HG02678 (cell line): Measurements from ENCODE around the gene ZNF81.
"Not testable (repeated sequence)": the region's sequence is repeated elsewhere in the genome, so short reads cannot be mapped to it uniquely, and the experiment has no call there.

Experiments
- ATAC-seq: cut with Tn5 transposase; IDR thresholded peaks from one replicate; pipeline ENCODE4 v1.9.1; 2021; ENCODE audit warnings: mild to moderate bottlenecking, moderate library complexity; ENCODE audit not compliant: unreplicated experiment

ZNF81 gene

DNA sequence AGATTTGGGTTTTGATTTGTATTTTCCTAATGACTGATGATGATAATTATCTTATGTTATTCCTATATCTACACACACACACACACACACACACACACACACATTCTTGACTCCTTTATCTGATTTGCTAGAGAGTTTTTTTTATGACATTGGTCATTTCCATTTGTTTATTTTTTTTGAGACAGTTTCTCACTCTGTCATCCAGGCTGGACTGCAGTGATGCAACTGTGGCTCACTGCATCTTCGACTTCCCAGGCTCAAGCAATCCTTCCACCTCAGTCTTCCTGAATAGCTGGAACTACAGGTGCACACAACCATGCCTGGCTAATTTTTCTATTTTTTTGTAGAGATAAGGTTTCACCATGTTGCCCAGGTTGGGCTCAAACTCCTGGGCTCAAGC lies 6.7 kb downstream of the ZNF81 start:
- ATAC-seq, result no peak

- no peak for ATAC-seq
Measured at GRCh38 chrX:47844117-47844516, 7.4 kb downstream of the ZNF81 start.

GRCh38 chrX:47846040-47846439 lies 9.3 kb downstream of the ZNF81 start:
- no peak for ATAC-seq

- ATAC-seq, result no peak
Measured at GRCh38 chrX:47849778-47850177, 13.1 kb downstream of the ZNF81 start.

DNA sequence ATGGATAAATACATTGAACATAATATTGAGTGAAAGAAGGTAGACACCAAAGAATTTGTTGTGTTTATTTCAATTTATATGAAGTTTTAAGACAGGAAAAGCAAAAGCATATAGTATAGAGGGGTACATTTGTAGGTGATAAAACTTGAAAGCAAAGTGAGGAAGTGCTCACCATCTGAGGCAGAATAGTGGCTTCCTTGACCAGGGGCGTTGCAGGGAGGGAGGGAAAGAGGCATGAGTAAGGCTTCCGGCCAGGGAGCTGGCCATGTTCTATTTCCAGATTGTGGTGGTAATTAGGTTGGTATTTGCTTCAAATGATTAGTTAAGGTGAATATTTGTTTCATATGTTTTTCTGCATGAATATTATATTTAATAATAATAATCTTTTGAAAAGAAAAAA lies 13.7 kb downstream of the ZNF81 start:
- not testable (repeated sequence) for ATAC-seq

DNA sequence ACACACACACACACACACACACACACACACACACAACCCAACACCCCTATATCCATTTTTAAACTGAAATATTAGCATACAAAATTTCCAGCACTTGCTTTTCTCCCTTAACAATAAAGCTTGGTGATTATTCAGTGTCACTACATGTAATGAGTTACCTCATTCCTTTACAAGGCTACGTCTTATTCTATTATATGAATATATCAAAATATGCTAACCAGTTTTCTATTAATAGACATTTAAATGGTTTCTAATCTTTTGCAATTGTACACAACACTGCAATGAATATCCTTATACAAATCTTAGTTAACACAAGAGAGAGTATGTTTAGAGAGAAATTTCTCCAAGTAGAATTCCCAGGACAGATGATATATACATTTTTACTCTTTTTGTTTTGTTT lies 14.2 kb downstream of the ZNF81 start:
- no peak for ATAC-seq

- no peak for ATAC-seq
Measured at GRCh38 chrX:47854474-47854873, 17.8 kb downstream of the ZNF81 start.

DNA sequence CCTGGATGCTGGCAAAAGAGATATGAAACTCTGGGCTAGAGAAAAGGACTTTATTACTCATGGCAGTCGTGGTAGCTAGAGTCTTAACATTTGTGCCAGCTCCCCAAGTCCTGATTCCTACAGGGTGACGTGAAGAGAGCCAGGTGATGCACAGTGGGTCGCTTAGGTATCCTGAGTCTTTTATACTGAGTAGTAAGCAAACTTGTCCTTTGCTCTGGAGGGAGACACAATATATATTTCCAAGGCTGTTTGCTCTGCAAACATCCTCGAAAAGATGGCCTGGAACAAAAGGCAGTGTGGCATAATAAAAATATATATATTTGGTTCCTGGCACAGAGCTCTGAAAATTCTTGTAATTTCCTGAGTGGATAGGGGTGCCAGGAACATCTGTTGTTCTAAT lies 23.0 kb downstream of the ZNF81 start:
- ATAC-seq, result no peak

- ATAC-seq, result no peak
Measured at GRCh38 chrX:47862680-47863079, 26.0 kb downstream of the ZNF81 start.

GRCh38 chrX:47863187-47863586 lies 26.5 kb downstream of the ZNF81 start:
- no peak for ATAC-seq

DNA sequence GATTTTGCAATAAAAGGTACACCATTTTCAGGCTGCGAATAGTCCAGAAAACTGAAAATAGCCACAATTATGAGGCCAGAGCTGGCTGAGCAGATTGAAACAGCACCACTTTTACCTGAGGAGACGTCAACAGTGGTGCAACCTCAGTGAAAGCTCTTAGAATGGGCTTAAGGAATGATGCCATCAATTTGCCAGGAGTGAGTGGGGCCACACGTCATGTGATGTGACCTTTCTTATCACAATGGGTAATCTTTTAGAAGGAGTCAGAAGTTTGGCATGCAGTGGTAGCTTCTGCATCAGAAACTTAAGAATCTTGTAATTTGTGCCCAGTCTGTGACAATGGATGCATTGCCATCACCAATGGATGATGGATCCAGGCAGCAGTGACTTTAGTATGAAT lies 27.6 kb downstream of the ZNF81 start:
- no peak for ATAC-seq

DNA sequence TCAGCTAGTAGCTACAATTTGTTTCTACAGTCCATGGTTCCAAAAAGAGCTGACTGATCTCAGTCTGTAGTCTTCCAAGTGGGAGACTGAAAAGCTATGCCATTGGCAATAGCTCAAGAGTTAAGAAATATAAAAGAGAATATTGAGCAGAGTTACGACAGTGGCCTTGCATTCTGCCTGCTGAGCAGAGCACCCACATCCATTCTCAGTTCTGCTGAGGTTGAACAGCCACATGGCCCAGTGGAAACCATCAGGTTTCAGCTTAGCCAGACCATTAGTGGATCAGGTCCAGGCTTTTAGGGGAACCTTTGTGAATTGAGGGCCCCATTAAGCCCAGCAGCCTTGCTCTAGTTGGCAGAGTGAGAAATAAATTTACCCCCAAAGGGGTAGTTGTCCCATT lies 28.1 kb downstream of the ZNF81 start:
- no peak for ATAC-seq

- ATAC-seq, result no peak
Measured at GRCh38 chrX:47873123-47873522, 36.4 kb downstream of the ZNF81 start.

GRCh38 chrX:47877327-47877726 lies 40.6 kb downstream of the ZNF81 start:
- ATAC-seq, result peak; percentile 82

DNA sequence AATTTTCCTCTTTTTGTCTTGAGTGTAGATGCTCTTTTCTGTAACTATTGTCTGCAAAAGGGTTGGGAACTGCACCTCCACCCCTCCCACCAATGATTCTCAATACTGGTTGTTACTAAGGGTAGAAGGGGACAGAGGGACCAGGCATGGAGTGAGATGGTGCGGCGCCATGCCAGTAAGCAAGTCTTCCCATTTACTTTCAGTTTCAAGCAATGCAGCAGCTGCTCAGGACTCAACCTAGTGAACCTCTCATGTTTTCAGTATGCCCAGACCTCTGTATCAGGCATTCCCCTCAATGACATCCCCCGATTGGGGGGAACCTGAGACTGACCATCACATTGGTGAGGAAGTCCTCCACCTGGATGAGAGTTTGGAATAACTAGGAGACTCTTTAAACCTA lies 41.5 kb downstream of the ZNF81 start:
- no peak for ATAC-seq

DNA sequence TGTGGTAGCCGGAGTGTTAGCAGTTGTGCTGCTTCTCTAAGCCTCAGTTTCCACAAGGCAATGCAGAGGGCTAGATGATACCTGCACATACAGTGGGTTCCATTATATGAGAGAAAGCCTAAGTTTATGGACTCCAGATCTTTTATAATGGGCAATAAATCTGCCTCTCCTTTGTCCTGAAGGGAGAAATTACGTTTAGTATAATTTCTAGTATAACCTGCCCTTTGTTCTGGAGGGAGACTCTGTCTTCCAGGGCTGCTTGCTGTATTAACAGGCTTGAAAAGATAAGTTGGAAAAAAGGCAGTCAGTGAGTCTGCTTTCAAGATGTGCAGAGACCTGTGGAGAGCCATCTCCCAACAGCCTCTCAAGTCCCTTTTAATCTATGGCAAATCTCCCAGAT lies 42.8 kb downstream of the ZNF81 start:
- no peak for ATAC-seq

DNA sequence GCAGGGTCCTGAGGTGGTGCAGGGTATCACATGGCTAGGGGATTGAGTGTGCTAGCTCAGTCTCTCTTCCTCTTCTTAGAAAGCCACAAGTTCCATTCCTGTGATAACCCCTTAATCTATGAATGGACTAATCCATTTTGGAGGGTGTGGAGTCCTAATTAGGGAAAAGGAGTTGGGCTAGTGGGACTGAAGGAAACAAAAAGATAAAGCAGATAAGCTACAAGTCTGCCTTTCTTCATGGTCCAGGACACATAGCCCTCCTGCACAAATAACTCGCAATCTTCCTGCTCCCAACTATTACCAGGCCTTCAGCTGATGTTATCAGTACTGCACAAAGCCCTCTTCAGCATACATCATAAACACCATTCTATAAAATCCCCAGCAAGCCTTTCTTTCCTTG lies 44.2 kb downstream of the ZNF81 start:
- no peak for ATAC-seq

DNA sequence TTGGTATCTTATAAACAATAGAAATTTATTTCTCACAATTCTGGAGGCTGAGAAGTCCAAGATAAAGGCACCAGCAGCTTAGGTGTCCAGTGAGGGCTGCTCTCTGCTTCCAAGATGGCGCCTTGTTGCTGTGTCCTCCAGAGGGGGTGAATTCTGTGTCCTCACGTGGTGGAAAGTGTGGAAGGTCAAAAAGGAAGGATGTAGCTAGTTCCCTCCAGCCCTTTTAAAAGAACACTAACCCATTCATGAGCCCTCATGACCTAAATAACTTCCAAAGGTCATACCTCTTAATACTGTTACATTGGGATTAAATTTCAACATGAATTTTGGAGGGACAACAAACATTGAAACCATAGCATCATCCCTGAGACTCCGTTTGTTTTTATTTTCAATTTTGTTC lies 48.8 kb downstream of the ZNF81 start:
- ATAC-seq, result no peak

GRCh38 chrX:47898024-47898423 lies 61.3 kb downstream of the ZNF81 start:
- no peak for ATAC-seq

DNA sequence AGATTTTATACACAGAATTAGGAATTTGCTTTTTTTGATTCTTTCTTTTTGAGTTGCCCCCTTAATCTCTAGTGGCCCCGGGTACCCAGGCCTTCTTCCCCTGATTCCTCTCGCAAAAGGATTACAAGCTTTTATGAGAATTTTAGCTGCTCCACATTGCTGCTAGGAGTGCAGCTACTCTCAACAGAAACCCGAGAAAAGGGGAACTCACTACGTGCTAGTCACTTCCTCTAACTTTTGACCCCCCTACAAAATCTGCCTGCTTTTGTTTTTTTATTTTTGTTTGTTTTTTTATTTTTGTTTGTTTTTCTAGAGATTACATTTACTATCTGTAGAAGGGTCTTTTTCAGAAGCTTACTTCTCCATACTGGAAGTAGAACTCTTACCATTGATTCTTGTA lies 64.1 kb downstream of the ZNF81 start:
- no peak for ATAC-seq

- ATAC-seq, result no peak
Measured at GRCh38 chrX:47902161-47902560, 65.5 kb downstream of the ZNF81 start.

DNA sequence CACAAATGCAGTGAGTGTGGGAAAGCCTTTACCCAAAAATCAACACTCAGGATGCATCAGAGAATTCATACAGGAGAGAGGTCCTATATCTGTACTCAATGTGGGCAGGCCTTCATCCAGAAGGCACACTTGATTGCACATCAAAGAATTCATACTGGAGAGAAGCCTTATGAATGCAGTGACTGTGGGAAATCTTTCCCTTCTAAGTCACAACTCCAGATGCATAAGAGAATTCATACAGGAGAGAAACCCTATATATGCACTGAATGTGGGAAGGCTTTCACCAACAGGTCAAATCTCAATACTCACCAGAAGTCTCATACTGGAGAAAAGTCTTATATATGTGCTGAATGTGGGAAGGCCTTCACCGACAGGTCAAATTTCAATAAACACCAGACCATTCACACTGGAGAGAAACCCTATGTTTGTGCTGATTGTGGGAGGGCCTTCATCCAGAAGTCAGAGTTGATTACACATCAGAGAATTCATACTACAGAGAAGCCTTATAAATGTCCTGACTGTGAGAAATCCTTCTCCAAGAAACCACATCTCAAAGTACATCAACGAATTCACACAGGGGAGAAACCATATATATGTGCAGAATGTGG lies 79.3 kb downstream of the ZNF81 start:
- no peak for ATAC-seq

- no peak for ATAC-seq
Measured at GRCh38 chrX:47918274-47918673, 81.6 kb downstream of the ZNF81 start.

GRCh38 chrX:47927212-47927611 lies 90.5 kb downstream of the ZNF81 start:
- no peak for ATAC-seq
